Neuronal stem cell (in vitro differentiated cells): Measurements from ENCODE around the gene CFAP73.
A peak's percentile ranks its signal among the peaks of the same experiment; 100 is the strongest.

Source experiments
- DNase-seq: peaks from one replicate; pipeline ENCODE4 v3.0.0-alpha.2; 2013; ENCODE audit warnings: low spot score
- H2AFZ ChIP-seq: one replicate; pipeline ENCODE4 v1.6.1; 2013; ENCODE audit warnings: mild to moderate bottlenecking, low read length, inconsistent platforms
- H2AK5ac ChIP-seq: 2 replicates; pipeline ENCODE4 v1.6.1; 2013; ENCODE audit warnings: low read depth, mild to moderate bottlenecking, inconsistent platforms, low read length, moderate library complexity, mixed read lengths
- H2BK120ac ChIP-seq: 2 replicates; pipeline ENCODE4 v1.6.1; 2013; ENCODE audit warnings: low read depth, mild to moderate bottlenecking, inconsistent platforms, low read length, moderate library complexity, mixed read lengths
- H2BK12ac ChIP-seq: one replicate; pipeline ENCODE4 v1.6.1; 2013; ENCODE audit warnings: low read length, inconsistent platforms
- H2BK15ac ChIP-seq: 2 replicates; pipeline ENCODE4 v1.6.1; 2013; ENCODE audit warnings: mild to moderate bottlenecking, low read length, inconsistent platforms, mixed read lengths
- H2BK5ac ChIP-seq: one replicate; pipeline ENCODE4 v1.6.1; 2013; ENCODE audit warnings: inconsistent platforms, mild to moderate bottlenecking, low read length, moderate library complexity
- H3K14ac ChIP-seq: one replicate; pipeline ENCODE4 v1.6.1; 2013; ENCODE audit warnings: low read length, inconsistent platforms
- H3K18ac ChIP-seq: 2 replicates; pipeline ENCODE4 v1.6.1; 2013; ENCODE audit warnings: low read length, inconsistent platforms
- H3K23ac ChIP-seq: 2 replicates; pipeline ENCODE4 v1.6.1; 2013; ENCODE audit warnings: low read depth, mild to moderate bottlenecking, mixed read lengths, low read length, inconsistent platforms; ENCODE audit not compliant: poor library complexity
- H3K27ac ChIP-seq: replicated peaks from 3 replicates; pipeline ENCODE4 v1.5.1; 2013; ENCODE audit warnings: low read length, inconsistent platforms
- H3K27me3 ChIP-seq, 3 experiments: 2 replicates each; pipeline ENCODE4 v1.6.1; 2013; ENCODE audit warnings: low read length in 3 of 3, mild to moderate bottlenecking in 2 of 3, inconsistent platforms in 1 of 3, low read depth in 1 of 3, mixed read lengths in 1 of 3, moderate library complexity in 1 of 3; ENCODE audit not compliant: control insufficient read depth in 3 of 3, insufficient read depth in 3 of 3
- H3K36me3 ChIP-seq, 2 donors: replicated peaks in 1 of 2; 2 replicates each; pipeline ENCODE4 v1.6.1; 2013; ENCODE audit warnings: low read length in 2 of 2; ENCODE audit not compliant: control insufficient read depth in 2 of 2, insufficient read depth in 2 of 2
- H3K4ac ChIP-seq: 2 replicates; pipeline ENCODE4 v1.6.1; 2013; ENCODE audit warnings: inconsistent platforms, mild to moderate bottlenecking, low read length, moderate library complexity
- H3K4me1 ChIP-seq, 2 donors: 1 replicate in 1 of 2; 2 replicates in 1 of 2; pipeline ENCODE4 v1.6.1; 2013; ENCODE audit warnings: low read length in 2 of 2, low read depth in 1 of 2; ENCODE audit not compliant: control insufficient read depth in 2 of 2, insufficient read depth in 1 of 2
- H3K4me2 ChIP-seq: one replicate; pipeline ENCODE4 v1.6.1; 2013; ENCODE audit warnings: mild to moderate bottlenecking, low read length, inconsistent platforms; ENCODE audit not compliant: insufficient read depth, poor library complexity, severe bottlenecking
- H3K4me3 ChIP-seq, 2 donors: 2 replicates each; pipeline ENCODE4 v1.5.1; 2013; ENCODE audit warnings: low read length in 2 of 2, mild to moderate bottlenecking in 2 of 2, inconsistent platforms in 1 of 2, moderate library complexity in 1 of 2
- H3K79me1 ChIP-seq: one replicate; pipeline ENCODE4 v1.6.1; 2013; ENCODE audit warnings: low read depth, mild to moderate bottlenecking, inconsistent platforms, low read length, moderate library complexity
- H3K9ac ChIP-seq: one replicate; pipeline ENCODE4 v1.6.1; 2013; ENCODE audit warnings: mild to moderate bottlenecking, low read depth, low read length, inconsistent platforms; ENCODE audit not compliant: poor library complexity
- H3K9me3 ChIP-seq, 2 donors: replicated peaks in 1 of 2; 2 replicates each; pipeline versions ENCODE3 to v1.6.1; 2013; ENCODE audit warnings: low read length in 2 of 2, mild to moderate bottlenecking in 2 of 2, inconsistent platforms in 1 of 2, low read depth in 1 of 2, mixed read lengths in 1 of 2, moderate library complexity in 1 of 2; ENCODE audit not compliant: control insufficient read depth in 2 of 2, insufficient read depth in 1 of 2
- H4K8ac ChIP-seq: one replicate; pipeline ENCODE4 v1.6.1; 2013; ENCODE audit warnings: low read depth, mild to moderate bottlenecking, inconsistent platforms, low read length, moderate library complexity
- H4K91ac ChIP-seq: one replicate; pipeline ENCODE4 v1.6.1; 2013; ENCODE audit warnings: low read length, low read depth, mild to moderate bottlenecking, inconsistent platforms; ENCODE audit not compliant: poor library complexity
- WGBS, 2 donors: extraction: QIAGEN DNeasy Blood & Tissue Kit; methylation state at CpG; one replicate each; pipeline ENCODE4 v1.1.7; 2013; ENCODE audit warnings: missing lambda C conversion rate in 2 of 2, mixed read lengths in 1 of 2; ENCODE audit not compliant: insufficient read length in 2 of 2, insufficient replicate concordance in 1 of 2; ENCODE audit errors: extremely low coverage in 2 of 2; 5-methylcytosine and 5-hydroxymethylcytosine counted together

Gene CFAP73

DNA sequence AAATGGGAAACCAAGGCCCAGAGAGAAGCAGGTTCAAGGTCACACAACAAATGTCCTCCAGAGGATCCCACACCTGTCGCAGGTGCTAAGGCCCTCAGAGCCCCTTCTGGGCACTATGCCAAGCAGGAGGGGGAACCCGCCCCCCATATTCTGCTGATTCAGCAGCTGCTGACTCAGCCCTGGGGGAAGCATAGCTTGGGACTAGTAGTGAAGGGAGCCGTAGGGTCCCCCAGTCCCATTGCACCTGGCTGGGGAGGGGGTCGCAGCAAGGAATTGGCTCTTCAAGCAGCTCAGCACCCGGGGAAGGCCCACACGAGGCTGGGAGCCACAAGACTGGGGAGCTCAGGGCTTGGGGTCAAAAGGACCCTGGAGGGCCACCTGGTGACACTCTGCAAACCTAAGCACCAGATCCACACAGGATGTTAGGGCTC is 15.0 kb upstream of the CFAP73 start:
- no peak overlapping the region for H4K8ac ChIP-seq
- no peak overlapping the region for H3K27ac ChIP-seq
- H2AK5ac ChIP-seq = peak overlapping the region; percentile 96
- no peak overlapping the region for H3K4ac ChIP-seq
- H3K4me1 ChIP-seq = peaks cover 0 to 7% of the 10 kb centered on the region in 2 donors
- H3K4me2 ChIP-seq = peak overlapping the region; percentile 89
- peaks cover 3 to 60% (median 20%) of the 10 kb centered on the region in 3 experiments for H3K27me3 ChIP-seq
- H3K9ac ChIP-seq = no peak overlapping the region
- no peak overlapping the region for H2AFZ ChIP-seq
- peaks cover 4% of the 10 kb centered on the region for H3K79me1 ChIP-seq
- no peak for DNase-seq
- H3K23ac ChIP-seq = no peak overlapping the region
- H2BK5ac ChIP-seq = no peak overlapping the region
- no peaks in the 10 kb centered on the region for H3K36me3 ChIP-seq
- H3K4me3 ChIP-seq = no peak overlapping the region
- H2BK12ac ChIP-seq = no peak overlapping the region
- peak overlapping the region; percentile 54 for H2BK15ac ChIP-seq
- no peak overlapping the region for H2BK120ac ChIP-seq
- H3K14ac ChIP-seq = no peak overlapping the region
- H3K9me3 ChIP-seq = no peaks in the 10 kb centered on the region
- peak overlapping the region; percentile 87 for H3K18ac ChIP-seq
- H4K91ac ChIP-seq = no peak overlapping the region
- no CpG with 5 or more reads among the region's 6 CpGs for WGBS, 2 donors

DNA sequence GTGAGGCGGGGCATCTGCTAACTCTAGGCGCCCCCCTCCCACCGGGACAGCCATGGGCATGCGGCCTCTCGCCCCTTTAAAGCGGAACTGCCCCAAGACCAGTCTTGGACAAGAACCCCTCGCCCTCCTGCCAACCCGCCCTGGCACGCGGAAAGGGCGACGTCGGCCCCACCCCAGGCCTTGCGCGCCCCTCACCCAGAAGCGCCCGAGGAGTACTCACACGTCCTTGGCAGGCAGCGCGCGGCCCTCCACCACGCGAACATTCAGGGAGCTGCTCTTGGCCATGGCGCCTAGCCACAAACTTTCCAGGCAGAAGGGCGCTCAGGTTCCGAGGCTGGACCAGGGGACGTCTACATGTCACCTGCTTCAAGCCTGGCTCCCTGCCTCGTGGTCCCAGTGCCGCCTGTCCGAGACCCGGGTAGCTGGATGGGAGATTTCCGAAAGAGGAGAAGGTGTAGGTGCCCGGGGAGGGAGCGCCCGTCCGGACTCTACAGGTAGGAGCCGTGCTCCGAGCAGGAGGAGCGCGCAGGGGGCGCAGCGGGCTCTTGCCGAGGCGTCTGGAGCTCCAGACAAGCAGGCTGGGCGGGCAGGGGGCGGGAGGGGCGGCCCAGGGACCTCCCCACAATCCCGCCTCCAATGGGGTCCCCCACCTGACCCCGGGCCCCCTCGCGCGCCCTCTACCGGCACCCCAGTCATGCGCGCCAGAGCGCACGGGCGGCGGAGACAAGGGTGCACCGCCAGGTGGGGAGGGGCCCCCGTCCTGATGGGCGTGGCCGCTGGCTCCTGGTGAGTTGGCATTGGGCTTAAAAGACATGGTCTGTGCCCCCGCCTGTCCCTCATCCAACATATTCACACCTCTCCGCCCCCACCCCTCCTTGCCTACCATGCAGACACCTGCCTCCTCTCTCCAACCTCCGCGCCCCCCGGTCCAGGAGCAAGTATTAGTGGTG is 14.1 kb upstream of the CFAP73 start, which contains the start of gene RASAL1:
Gene RASAL1 (minus strand): TSS at position 584 of the 950 bp plus-strand sequence. CDS start 299 bp downstream, at position 285.
- Histone ChIP-seq H3K9ac (peak within 1 kb of the TSS; percentile 82), H3K9me3 (no peaks in the 10 kb centered on the region), H2BK5ac (no peak within 1 kb of the TSS), H2AK5ac (peak within 1 kb of the TSS; percentile 96), H4K91ac (no peak within 1 kb of the TSS), H4K8ac (peak within 1 kb of the TSS; percentile 6), H3K18ac (peak within 1 kb of the TSS; percentile 87), H3K23ac (peak within 1 kb of the TSS; percentile 92), H2AFZ (no peak within 1 kb of the TSS), H2BK12ac (no peak within 1 kb of the TSS), H3K4me1 (peaks cover 0 to 7% of the 10 kb centered on the region in 2 donors), H3K36me3 (no peaks in the 10 kb centered on the region), H3K4me3 (peak within 1 kb of the TSS in 1 of 2 donors; percentile 73), H3K27ac (no peak within 1 kb of the TSS), H3K4me2 (peak within 1 kb of the TSS; percentile 89), H2BK15ac (peak within 1 kb of the TSS; percentile 90), H2BK120ac (no peak within 1 kb of the TSS), H3K14ac (no peak within 1 kb of the TSS), H3K4ac (peak within 1 kb of the TSS; percentile 28), H3K27me3 (peaks cover 3 to 55% (median 20%) of the 10 kb centered on the region in 3 experiments), H3K79me1 (no peaks in the 10 kb centered on the region)
- WGBS, 2 donors = no CpG with 5 or more reads among the region's 68 CpGs
- no peak for DNase-seq

DNA sequence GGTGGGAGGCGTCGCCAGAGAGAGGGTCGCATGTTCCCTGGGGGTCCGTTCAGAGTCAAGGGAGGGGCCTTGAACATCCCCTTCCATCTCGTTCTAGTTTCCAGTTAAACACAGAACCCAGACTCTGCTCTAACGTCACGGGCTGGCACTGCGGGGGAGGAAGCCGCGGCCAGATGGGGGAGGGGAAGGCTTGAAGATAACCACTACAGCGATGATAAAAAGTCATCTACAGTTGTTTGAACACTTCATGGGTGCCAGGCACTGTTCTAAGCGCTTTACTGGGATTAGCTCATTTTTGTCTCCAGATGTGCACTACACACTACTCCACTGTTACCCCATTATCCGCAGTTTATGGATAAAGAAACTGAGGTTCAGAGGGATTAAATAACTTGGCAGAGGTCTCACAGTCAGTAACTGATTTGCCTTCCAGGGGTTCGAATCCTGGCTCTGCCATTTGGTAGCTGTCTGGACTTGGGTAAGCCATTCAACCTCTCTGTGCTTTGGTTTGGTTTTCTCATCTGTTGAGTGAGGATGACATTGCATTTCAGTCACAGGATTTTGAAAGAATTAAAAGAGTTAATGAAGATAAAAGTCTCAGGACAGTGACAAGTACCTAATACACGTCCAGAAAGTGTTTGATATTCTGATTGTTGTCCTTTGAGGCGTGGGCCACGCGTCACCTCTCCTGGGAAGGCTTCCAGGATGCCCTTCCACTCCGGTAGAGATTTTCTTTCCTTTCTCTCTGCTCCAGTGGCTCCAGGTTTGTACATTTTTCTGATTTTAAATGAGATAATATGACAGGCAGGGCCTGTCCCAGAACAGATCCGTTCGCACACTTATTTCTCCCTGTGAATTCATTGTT is 13.2 kb upstream of the CFAP73 start:
- Histone ChIP-seq H3K4ac (no peak overlapping the region), H4K8ac (no peak overlapping the region), H2BK12ac (no peak overlapping the region), H4K91ac (no peak overlapping the region), H3K23ac (no peak overlapping the region), H3K4me1 (peaks cover 0 to 7% of the 10 kb centered on the region in 2 donors), H3K18ac (no peak overlapping the region), H3K27me3 (peaks cover 3 to 55% (median 20%) of the 10 kb centered on the region in 3 experiments), H3K4me2 (peak overlapping the region; percentile 89), H2BK15ac (peak overlapping the region; percentile 42), H3K9me3 (no peaks in the 10 kb centered on the region), H3K36me3 (no peaks in the 10 kb centered on the region), H3K4me3 (peak overlapping the region in 1 of 2 donors; percentile 23), H3K14ac (no peak overlapping the region), H2BK5ac (no peak overlapping the region), H2AFZ (no peak overlapping the region), H3K79me1 (no peaks in the 10 kb centered on the region), H2AK5ac (no peak overlapping the region), H3K9ac (no peak overlapping the region), H2BK120ac (no peak overlapping the region), H3K27ac (no peak overlapping the region)
- no CpG with 5 or more reads among the region's 21 CpGs for WGBS, 2 donors
- DNase-seq = no peak
